Measurements from ENCODE around the gene AQP4. TPM values are rescaled to one million over a fixed set of nuclear protein-coding genes. Genes with fewer than 3 reads are reported as not detected.

Gene AQP4
- total RNA-seq, 1 donor from 2014 or later, result 18.9 TPM

DNA sequence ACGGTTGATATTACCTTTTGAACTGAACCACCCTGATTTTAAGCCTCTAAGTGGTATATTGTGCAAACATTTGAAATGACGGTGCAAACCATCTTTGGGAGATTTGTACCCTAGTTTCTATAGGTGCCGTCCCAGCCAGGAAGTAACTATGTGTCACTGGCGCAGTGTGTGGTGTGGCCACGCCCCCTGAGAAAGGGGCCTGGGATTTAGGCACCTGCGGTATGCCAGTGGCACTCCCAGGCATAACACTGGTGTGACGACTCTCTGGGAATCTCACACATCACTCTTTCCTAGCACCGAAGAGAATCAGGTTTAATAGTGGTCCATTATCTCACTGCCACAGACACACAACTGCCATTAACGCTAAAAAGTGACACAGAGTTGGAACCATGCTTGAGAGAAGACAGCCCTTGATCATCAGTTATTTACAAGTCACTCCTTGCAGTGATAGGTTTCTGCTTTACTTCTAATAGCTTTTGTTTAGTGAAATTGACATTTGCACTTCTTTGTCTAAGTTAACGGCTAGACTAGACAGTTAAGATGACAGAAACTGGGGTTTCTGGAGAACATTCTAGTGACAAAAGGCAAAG is 11.1 kb downstream of the AQP4 start:
- intact Hi-C loops (cut with DNase I), result no loop called here

DNA sequence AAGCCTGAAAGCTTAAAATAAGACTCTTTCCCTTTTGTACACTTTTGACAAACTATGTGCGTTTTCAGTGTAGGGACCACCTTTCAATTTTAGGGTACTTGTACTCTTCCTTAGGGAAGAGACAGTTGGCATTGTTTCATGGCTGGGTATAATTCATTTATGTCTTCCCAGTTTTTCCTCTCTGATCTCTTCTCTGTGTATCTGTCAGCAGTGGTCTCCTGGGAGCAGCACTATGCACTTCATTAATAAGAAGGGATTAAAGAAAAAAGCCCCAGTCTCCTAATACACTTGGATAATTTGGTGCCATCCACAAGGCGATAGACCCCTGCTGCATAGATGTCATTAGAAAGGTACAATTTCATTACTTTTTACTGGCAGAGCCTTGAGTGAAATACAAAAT is 12.1 kb downstream of the AQP4 start:
- ATAC-seq (ENCODE audit: poor library complexity), result no peak
- intact Hi-C loops (cut with DNase I), result no loop called here
- DNase-seq, result no peak

More for the DNA sequence above, 11.1 kb downstream of the AQP4 start:
- ATAC-seq (ENCODE audit: poor library complexity) (no peak), DNase-seq (no peak)

DNA sequence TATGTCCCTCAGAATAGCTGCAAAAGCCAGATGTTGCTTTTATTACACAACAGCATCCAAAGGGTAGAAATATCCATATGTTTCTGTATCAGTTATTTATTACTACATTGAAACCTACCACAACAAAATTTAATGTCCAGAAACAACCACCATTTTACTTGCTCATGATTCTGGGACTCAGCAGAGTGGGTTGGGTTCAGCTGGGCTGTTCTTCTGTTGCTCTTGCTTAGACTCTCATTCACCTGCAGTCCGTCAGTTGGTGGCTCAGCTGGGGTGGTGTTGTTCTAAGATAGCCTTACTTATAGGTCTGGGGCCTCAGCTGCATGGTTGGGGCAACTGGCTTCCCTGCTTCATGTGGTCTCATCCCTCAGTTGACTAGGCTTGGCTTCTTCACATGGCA is 21.7 kb downstream of the AQP4 start:
- no peak for DNase-seq
- ATAC-seq (ENCODE audit: poor library complexity), result no peak
- intact Hi-C loops (cut with DNase I), result no loop called here

DNA sequence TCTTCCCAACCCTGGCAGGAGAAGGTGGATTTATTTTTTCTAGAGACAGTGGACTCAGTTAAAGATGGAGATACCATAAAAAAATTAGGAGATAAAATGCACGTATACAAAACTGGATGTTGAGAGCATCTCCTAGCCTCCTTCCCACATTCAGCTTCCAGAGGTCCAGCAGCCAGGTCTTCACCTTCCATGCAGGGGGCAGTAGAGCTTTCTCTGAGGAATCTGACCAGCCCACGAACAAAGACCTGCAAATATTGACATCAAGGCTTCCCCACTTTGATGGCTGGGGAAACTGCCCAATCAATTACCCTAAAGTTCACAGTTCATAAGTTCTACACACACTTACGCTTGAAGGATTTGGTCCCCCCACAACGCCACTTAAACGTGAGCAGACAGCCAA is 24.5 kb downstream of the AQP4 start:
- ATAC-seq (ENCODE audit: poor library complexity) (no peak), DNase-seq (no peak)
- intact Hi-C loops (cut with DNase I), result no loop called here

DNA sequence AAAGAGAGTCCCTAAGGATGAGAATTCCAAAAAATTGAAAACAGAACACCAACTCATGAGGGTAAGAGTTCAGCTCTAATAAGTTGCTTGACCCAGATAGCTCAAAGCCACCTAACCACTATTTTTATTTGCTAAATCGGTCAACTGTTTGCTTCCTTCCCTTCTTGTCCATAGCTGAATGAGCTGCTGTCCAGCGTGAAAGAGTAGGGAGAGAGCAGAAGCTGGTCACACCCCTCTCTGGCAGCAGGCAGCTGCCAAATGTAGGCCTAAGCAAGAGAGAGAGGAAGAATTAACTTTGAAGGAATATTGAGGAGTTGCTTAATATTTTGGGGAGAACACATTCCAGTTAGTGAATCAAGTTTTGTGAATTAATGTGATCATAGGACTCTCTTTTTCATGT is 25.9 kb downstream of the AQP4 start:
- ATAC-seq (ENCODE audit: poor library complexity), result no peak
- no peak for DNase-seq
- intact Hi-C loops (cut with DNase I), result no loop called here

DNA sequence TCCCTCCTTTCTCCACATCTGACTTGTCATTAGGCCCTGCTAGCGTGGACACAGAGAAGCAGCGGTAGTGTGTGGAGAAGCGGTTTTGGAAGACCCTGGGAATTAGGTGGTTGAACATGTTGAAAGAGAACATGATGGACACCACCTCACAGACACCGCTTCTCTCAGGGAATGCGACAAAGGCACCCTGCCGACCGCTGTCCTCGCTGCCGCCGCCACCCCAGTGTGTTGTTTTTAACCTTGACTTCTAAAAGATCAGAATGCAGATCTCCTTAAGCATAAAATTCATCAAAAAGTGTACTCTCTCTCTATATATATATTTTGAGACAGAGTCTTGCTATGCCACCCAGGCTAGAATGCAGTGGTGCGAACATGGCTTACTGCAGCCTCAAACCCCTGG is 33.2 kb downstream of the AQP4 start:
- ATAC-seq (ENCODE audit: poor library complexity), result no peak
- intact Hi-C loops (cut with DNase I), result no loop called here
- no peak for DNase-seq

DNA sequence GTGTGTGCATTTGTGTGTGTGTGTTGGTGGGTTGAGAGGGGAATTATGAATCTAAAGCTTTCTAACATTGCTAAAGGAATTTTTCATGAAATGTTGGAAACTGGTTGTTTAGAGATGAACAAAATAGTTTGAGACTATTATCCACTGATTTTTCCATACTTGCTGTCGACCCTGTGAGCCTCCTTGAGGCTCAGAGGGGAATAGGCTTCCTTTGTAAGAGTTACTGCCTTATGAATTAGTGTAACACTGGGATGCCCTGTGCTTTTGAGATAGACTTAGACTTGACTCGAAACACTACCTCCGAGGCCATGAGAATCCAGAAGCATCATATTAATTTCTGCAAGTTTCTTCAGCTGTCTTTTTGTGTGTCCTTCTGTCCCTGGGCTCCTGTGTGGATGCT is 37.9 kb downstream of the AQP4 start:
- intact Hi-C loops (cut with DNase I), result no loop called here
- ATAC-seq (ENCODE audit: poor library complexity) (no peak), DNase-seq (no peak)

DNA sequence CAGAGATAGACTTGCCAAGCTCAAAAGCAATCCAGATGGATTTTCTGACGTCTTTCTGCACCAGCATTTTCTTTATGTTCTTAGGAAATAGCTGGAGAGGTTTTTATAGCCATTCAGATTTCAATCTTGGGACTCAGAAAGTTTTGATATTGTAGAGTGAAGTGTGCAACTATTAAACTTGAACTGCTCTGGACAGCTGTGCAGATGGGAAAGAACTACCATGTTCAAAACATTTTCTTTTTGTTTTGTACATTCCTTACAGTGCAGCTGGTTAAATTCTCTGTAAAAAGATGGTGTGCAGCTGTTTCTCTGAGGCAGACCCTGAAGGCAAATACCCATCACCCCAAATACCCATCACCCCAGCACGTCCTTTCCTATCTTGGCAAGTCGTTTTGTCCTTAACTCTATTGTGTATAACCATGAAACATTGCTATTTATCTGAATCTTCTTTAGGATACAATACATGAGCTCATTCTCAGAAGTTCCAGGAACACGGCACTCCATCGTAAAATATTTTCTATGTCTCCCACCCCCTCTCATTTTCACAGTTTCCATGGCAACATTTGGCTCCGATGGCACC is 38.8 kb downstream of the AQP4 start:
- DNase-seq (no peak), ATAC-seq (ENCODE audit: poor library complexity) (no peak)
- intact Hi-C loops (cut with DNase I), result no loop called here

DNA sequence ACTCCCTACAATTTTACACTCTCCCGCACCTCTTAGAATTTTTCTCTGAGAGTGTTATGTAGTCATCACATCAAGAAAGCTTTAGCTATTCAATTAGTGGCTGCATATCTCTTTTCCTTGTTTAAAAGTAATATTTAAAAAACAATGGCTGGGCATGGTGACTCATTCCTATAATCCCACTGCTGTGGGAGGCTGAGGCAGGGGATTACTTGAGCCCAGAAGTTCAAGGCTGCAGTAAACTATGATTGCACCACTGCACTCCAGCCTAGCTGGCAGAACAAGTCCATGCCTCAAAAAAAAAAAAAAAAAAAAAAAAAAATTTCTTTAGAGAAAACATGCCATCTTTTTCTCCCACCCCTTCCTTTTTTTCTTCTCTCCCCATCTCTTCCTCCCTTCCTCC is 44.3 kb downstream of the AQP4 start:
- DNase-seq (no peak), ATAC-seq (ENCODE audit: poor library complexity) (no peak)
- intact Hi-C loops (cut with DNase I), result no loop called here

DNA sequence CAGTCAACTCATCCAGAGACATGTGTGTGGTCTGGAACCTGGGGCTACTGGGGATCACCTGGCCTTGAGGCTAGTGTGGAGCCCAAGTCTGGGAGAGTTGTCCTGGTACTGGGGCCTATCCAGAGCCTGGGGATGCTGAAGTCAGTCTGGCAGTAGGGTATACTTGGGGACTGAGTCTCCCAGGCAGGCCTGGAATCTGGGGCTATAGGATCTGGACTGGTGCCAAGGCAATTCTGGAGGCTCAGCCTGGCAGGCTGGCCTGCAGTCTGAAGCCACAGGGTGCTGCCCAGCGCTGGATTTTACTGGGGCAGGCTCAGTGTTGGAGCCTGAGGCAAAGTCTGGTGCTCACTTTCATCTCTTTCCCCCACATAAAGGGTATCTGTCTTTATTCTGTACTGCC is 46.5 kb downstream of the AQP4 start:
- intact Hi-C loops (cut with DNase I), result no loop called here
- DNase-seq (no peak), ATAC-seq (ENCODE audit: poor library complexity) (no peak)

DNA sequence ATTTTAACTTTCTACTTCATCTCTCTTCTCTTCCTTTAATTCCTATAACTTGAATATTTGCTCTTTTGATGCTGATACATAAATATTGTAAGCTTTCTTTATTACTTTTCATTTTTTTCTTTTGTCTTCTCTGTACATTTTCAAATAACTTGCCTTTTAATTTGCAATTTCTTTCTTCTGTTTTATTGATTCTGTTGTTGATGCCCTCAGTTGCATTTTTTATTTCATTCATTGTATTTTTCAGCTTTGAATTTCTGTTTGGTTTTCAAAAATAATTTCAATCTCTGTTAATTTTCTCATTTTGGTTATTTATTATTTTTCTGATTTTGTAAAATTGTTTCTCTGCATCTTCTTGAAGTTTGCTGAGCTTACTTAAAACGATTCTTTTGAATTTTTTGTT is 47.0 kb downstream of the AQP4 start:
- no peak for DNase-seq
- ATAC-seq (ENCODE audit: poor library complexity), result no peak
- intact Hi-C loops (cut with DNase I), result no loop called here

DNA sequence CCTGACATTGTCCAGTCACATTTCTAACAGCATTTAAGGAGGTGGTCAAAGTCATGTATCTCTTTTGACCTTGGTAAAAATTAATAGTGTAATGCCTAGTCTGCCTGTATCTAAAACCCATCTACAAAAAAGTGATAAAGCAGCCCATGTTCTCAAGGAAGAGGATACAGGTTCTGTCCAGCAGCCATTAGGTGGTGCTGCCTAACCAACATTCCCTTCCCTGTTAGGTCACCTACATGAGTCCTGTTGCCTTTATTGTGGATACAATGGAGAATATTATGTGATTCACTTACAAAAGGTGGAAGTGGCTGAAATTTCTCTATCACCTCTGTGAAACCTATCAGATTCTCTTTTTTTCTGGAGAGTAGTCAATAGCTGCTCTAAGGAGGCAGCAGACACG is 52.5 kb downstream of the AQP4 start:
- intact Hi-C loops (cut with DNase I), result no loop called here
- DNase-seq (no peak), ATAC-seq (ENCODE audit: poor library complexity) (peak; percentile 71)

DNA sequence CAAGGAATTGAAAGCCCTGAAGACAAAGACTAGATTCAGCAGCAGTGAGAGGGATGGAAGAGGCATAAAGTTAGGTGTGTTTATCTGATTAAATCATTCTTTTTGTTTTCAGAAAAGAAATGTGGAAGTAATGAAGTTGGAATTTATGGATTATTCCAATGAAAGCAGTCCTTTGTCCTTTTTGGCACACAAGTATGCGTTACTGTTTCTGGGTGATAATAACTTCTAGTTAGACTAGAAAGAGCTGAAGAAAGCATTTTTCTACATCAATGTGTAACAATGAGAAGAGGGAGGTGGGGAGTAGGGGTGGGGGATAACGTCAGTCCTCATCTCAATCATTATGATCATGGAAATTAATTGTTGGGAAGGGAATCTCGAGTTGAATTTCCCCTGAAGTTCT is 53.0 kb downstream of the AQP4 start:
- intact Hi-C loops (cut with DNase I), result no loop called here
- ATAC-seq (ENCODE audit: poor library complexity), result no peak
- no peak for DNase-seq

DNA sequence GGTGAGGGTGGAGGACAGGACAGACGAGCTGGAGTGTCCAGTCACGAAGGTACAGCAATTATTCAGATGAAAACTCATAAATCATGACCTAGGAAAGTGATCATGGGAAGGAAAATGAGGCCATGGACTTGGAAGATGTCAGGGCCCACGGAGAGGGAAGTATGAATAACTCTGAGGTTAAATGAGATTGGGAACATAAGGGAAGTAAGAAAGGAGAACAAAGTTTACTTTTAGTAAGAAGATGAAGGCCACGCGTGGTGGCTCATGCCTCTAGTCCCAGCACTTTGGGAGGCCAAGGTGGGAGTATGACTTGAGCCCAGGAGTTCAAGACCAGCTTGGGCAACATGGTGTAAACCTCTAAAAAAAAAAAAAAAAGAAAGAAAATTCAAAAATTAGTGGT is 56.2 kb downstream of the AQP4 start:
- intact Hi-C loops (cut with DNase I), result loop anchor here (5.0 kb wide), 2 partner anchors 153 to 198 kb away; no protein-coding TSS in a partner anchor
- no peak for ATAC-seq (ENCODE audit: poor library complexity)
- DNase-seq, result no peak

DNA sequence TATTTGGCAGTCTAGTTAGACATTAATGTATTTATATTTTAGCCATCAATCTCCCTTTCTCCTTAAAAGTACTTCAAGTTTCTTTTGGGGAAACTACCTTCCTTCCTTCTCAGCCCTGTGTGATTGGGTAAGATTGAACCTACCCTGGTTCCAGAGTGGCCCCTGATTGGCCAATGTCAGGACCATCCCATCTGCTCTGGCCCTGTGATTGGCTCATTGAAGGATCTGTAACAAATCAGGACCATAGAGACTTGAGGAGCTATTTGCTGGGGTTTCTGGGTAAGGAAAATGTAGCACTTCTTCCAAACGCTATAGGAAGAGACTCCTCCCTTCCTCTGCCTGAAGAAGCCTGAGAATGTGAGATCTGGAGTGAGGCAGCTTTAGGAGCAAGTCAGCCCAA is 59.3 kb downstream of the AQP4 start:
- intact Hi-C loops (cut with DNase I), result loop anchor here (5.0 kb wide), 2 partner anchors 156 to 201 kb away; no protein-coding TSS in a partner anchor
- ATAC-seq (ENCODE audit: poor library complexity), result no peak
- no peak for DNase-seq

DNA sequence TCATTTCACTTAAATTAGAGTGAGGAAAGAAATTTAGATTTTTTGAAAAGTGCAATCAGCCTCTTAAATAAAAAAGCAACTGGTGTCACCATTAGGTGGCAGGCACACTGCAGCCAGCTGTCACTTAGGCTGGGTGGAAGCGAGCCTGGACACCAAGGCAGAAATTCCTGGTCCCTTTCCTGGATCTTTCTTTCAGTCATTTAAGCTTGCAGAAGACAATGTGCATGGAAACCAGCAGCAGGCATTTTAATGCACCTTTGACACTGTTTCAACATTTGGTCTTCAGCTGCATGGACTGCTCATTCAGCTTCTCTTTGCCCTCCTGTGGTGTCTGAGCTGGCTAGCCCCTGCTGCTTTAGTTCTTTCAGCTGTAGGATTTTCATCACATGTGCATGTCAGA is 61.0 kb downstream of the AQP4 start:
- intact Hi-C loops (cut with DNase I), result no loop called here
- DNase-seq, result peak; percentile 41
- peak; percentile 60 for ATAC-seq (ENCODE audit: poor library complexity)

DNA sequence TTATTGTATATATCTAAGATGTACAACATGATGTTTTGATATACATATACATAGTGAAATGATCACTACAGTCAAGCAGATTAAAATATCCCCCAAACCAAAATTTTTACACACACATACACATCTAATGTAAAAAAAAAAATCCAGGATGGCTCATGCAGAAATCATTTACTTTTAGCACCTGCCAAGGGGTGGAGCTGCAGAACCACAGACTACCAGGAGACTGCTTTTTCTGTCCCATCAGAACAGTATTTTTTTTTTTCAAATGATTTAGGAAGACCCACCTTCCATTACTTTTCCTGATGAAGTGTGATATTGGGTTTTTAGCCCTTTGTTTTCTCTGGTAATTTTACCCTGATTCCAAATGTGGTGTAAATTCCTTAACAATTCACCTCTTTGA is 61.9 kb downstream of the AQP4 start:
- ATAC-seq (ENCODE audit: poor library complexity) (no peak), DNase-seq (no peak)
- intact Hi-C loops (cut with DNase I), result no loop called here

DNA sequence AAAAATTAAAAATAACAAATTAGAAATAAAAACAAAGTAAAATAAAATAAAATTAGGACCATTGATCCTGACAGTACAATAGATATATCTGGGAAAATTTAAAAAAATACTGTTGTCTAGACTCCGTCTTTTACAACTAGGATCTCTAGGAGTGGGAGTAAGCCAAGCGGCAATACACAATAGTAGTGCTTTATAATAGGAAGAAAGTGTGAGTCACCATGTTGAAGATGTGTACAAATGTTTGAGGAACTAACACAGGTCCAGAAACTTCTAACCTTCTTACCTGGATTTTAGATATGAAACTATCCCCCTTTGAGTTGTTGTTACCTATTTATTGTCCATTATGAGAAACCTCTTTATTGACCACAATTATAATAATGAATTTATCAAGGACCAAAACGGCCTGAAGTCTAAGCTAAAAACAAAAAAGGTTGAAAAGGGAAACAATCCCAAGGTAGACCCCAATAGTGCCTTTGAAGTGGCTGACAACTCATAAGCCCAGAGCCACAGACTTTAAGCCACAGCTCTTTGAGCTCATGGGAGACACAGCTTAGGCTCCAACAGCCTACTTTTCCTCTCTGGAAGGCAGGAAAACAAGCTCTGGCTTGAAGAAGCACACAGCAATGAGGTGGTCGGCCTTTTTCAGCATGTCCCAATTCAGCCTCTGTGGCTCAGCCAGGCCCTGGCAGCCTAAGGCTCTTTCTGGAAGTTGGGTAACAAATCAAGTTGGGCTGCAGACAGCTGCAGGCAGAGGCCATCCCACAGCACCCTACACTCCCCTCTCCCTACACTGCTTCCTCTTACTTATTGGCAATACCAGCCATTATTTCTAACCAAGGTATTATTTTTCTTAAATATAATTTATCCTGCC is 62.9 kb downstream of the AQP4 start:
- DNase-seq (peak; percentile 28), ATAC-seq (ENCODE audit: poor library complexity) (no peak)
- intact Hi-C loops (cut with DNase I), result no loop called here
